GM10847 (cell line): Measurements from ENCODE around the gene IRX2.

Source experiments
- POLR2A ChIP-seq: IDR thresholded peaks from 2 replicates; pipeline ENCODE4 v1.6.1; 2011; ENCODE audit not compliant: insufficient read length; ENCODE audit errors: extremely low read depth

The IRX2 gene

GRCh38 chr5:2715856-2716255, 35.6 kb downstream of the IRX2 start:
- no peak for TF ChIP-seq POLR2A

- TF ChIP-seq POLR2A: no peak
Observed at GRCh38 chr5:2714805-2715204, 36.7 kb downstream of the IRX2 start.

- no peak for TF ChIP-seq POLR2A
Observed at GRCh38 chr5:2714026-2714425, 37.5 kb downstream of the IRX2 start.

- no peak for TF ChIP-seq POLR2A
Observed at GRCh38 chr5:2711446-2712425, 39.7 kb downstream of the IRX2 start.

GRCh38 chr5:2710910-2711309, 40.6 kb downstream of the IRX2 start:
- no peak for TF ChIP-seq POLR2A

- no peak for TF ChIP-seq POLR2A
Observed at GRCh38 chr5:2709976-2710689, 41.3 kb downstream of the IRX2 start.

GRCh38 chr5:2708751-2709150, 42.7 kb downstream of the IRX2 start:
- no peak for TF ChIP-seq POLR2A

- TF ChIP-seq POLR2A: no peak
Observed at GRCh38 chr5:2708132-2708531, 43.3 kb downstream of the IRX2 start.

GRCh38 chr5:2705861-2706260, 45.6 kb downstream of the IRX2 start:
- no peak for TF ChIP-seq POLR2A

- no peak for TF ChIP-seq POLR2A
Observed at GRCh38 chr5:2704806-2705645, 46.5 kb downstream of the IRX2 start.

- TF ChIP-seq POLR2A: no peak
Observed at GRCh38 chr5:2704111-2704510, 47.4 kb downstream of the IRX2 start.

GRCh38 chr5:2703615-2704014, 47.9 kb downstream of the IRX2 start:
- no peak for TF ChIP-seq POLR2A

- no peak for TF ChIP-seq POLR2A
Observed at GRCh38 chr5:2703041-2703440, 48.4 kb downstream of the IRX2 start.

- TF ChIP-seq POLR2A: no peak
Observed at GRCh38 chr5:2702096-2702879, 49.2 kb downstream of the IRX2 start.
